Urinary bladder (tissue), 4 donors: ENCODE data around the gene PPP1R2. TPM values are rescaled to one million over a fixed set of nuclear protein-coding genes. Genes with fewer than 3 reads are reported as not detected.
"Not testable (repeated sequence)": the region's sequence is repeated elsewhere in the genome, so short reads cannot be mapped to it uniquely, and the experiment has no call there.

Experiments used
- DNase-seq: peaks from one replicate; pipeline ENCODE4 v3.0.0-alpha.2; 2015; ENCODE audit errors: extremely low spot score
- H3K27ac ChIP-seq: one replicate; pipeline ENCODE4 v1.5.1; 2013; ENCODE audit warnings: low read depth, mild to moderate bottlenecking, moderate library complexity
- H3K36me3 ChIP-seq: one replicate; pipeline ENCODE4 v1.6.1; 2013; ENCODE audit warnings: mild to moderate bottlenecking, moderate library complexity; ENCODE audit not compliant: insufficient read depth
- H3K4me1 ChIP-seq: one replicate; pipeline ENCODE4 v1.6.1; 2013; ENCODE audit warnings: mild to moderate bottlenecking, moderate library complexity; ENCODE audit not compliant: insufficient read depth
- H3K4me3 ChIP-seq: one replicate; pipeline ENCODE4 v1.5.1; 2013; ENCODE audit warnings: low read depth, low read length
- WGBS: extraction: QIAGEN DNeasy Blood & Tissue Kit; methylation state at CpG from one replicate; pipeline ENCODE4 v1.1.7; 2013; 5-methylcytosine and 5-hydroxymethylcytosine counted together
- polyA plus RNA-seq: library from polyadenylated mRNA; stranded (reverse); fragments of 200-250 nt; gene quantifications from one replicate; pipeline ENCODE4 v1.2.3, GENCODE V29; 2013
- total RNA-seq: library from RNA; depleted of rRNA; stranded (reverse); fragments of >200 nt; gene quantifications from one replicate; pipeline ENCODE4 v1.2.3, GENCODE V29; 2014
- donor health status: healthy with polysubstance abuse.
- donor health status: healthy.

PPP1R2 gene
- total and polyA plus RNA-seq, 2 donors, result 47.7 to 104 TPM

DNA sequence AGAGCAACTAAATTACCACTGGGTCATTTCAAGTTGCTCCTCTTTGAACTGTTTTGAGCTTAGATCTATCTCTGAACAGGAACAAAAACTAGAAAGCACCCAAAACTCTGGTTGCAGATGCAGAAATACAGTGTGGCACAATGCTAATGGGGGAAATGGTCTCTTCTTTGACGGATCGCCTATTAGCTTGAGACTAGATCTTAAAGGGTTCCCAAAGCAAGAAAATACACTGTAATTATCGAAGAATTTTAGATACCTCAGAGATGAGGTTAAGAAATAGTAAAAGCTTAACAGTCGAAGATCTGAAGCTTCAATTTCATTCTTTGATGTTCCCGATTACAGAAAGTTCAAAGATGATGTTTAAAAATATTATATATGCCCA, 818 bp downstream of the PPP1R2 start:
- peak overlapping the region; percentile 84 for H3K4me3 ChIP-seq
- no peak overlapping the region for H3K27ac ChIP-seq
- no peaks in the 10 kb centered on the region for H3K36me3 ChIP-seq
- WGBS, result 0% methylated on average over 5 of the region's 5 CpGs
- H3K4me1 ChIP-seq, result no peaks in the 10 kb centered on the region
- no peak for DNase-seq

DNA sequence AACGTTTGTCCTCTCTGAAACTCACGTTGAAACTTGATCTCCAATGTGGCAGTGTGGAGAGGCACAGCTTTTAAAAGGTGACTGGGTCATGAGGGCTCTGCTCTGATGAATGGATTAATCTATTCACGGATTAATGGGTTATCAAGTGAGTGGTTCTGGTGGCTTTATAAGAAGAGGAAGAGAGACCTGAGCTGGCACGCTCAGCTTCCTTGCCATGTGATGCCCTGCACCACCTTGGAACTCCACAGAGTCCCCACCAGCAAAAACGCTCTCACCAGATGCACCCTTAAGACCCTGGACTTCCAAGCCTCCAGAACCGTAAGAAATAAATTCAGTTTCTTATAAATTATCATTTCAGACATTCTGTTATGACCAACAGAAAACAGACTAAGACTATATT, 2.6 kb downstream of the PPP1R2 start:
- no peak overlapping the region for H3K27ac ChIP-seq
- H3K4me1 ChIP-seq, result no peaks in the 10 kb centered on the region
- 57% methylated on average over 6 of the region's 6 CpGs for WGBS
- no peak for DNase-seq
- no peaks in the 10 kb centered on the region for H3K36me3 ChIP-seq
- no peak overlapping the region for H3K4me3 ChIP-seq

DNA sequence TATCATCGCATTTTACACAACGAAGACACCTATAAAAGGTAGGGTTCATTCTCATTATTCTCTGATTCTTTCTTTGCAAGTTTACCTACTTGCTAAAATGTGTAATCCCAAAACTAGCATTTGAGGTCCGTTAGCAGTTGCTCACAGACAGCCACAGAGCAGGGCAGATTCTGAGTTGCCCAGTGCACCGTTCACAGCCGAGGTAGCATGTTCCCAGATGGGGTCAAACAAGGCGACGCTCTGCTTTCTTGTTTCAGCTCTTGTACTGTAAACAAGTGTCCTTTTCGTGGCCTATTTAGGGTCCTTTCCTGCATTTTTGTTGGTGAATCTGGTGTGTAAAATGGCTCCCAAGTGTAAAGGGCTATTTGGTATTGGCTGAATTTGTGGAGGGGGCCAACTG, 3.1 kb downstream of the PPP1R2 start:
- DNase-seq, result no peak
- Histone ChIP-seq H3K27ac (no peak overlapping the region), H3K4me1 (no peaks in the 10 kb centered on the region), H3K4me3 (no peak overlapping the region), H3K36me3 (no peaks in the 10 kb centered on the region)
- WGBS, result 71% methylated on average over 8 of the region's 8 CpGs

DNA sequence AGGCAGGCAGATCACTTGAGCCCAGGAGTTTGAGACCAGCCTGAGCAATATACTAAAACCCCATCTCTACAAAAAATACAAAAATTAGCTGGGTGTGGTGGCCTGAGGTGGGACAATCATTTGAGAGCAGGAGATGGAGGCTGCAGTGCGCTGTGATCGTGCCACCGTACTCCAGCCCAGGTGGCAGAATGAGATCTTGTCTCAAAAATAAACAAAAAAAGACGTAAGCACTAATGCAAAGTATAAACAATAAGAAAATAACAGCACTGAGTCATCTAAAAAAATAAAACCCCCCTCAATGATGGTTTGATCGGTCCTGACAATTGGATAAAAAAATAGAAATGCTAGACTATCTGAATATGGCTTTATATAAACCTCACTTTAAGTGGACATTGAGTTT, 3.6 kb downstream of the PPP1R2 start:
- Histone ChIP-seq H3K36me3 (no peaks in the 10 kb centered on the region), H3K27ac (no peak overlapping the region), H3K4me3 (no peak overlapping the region), H3K4me1 (no peaks in the 10 kb centered on the region)
- WGBS, result 80% methylated on average over 5 of the region's 5 CpGs
- DNase-seq, result no peak

DNA sequence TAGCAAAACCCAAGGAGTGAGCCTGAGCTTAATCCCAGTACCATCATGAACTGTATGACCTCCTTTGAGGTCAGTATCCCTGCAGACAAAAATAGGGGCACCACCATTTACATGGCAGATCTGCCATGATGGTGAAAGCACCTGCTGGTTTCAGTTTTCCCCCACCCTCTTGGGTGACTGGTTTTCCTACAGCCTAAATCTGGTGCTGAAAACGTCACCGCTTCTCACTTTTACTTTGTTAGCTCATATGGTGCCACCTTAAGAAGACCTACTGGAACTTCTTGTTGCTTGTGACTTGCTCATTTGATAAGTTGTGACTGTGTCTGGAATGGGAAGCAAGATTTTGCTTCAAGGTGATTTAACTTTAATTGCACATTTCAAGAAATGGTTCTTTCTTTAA, 5.1 kb downstream of the PPP1R2 start:
- 79% methylated on average over 2 of the region's 2 CpGs for WGBS
- Histone ChIP-seq H3K4me1 (no peaks in the 10 kb centered on the region), H3K4me3 (no peak overlapping the region)

DNA sequence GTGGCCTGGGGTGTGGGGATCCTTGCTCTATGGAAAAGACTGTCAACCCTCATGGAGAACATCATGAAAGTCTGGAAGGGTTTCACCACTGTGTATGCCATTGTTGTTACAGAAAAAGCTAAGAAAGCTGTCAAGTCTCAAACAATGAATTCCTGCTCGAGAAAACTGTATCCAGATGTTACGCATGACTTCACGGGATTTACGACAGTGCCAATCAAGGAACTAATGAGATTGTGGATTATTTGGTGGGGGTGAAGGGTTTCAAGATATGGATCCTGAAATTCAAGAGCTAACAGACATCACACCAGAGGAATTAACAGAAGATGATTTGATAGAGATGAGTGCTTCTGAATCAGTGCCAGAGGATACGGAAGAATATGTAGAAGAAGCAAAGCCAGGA, 7.8 kb downstream of the PPP1R2 start:
- no peaks in the 10 kb centered on the region for H3K36me3 ChIP-seq
- 84% methylated on average over 5 of the region's 5 CpGs for WGBS
- H3K4me3 ChIP-seq, result no peak overlapping the region
- H3K27ac ChIP-seq, result no peak overlapping the region
- H3K4me1 ChIP-seq, result peaks cover 1% of the 10 kb centered on the region
- no peak for DNase-seq

More for the DNA sequence above, 5.1 kb downstream of the PPP1R2 start:
- Histone ChIP-seq H3K27ac (no peak overlapping the region), H3K36me3 (no peaks in the 10 kb centered on the region)
- no peak for DNase-seq

DNA sequence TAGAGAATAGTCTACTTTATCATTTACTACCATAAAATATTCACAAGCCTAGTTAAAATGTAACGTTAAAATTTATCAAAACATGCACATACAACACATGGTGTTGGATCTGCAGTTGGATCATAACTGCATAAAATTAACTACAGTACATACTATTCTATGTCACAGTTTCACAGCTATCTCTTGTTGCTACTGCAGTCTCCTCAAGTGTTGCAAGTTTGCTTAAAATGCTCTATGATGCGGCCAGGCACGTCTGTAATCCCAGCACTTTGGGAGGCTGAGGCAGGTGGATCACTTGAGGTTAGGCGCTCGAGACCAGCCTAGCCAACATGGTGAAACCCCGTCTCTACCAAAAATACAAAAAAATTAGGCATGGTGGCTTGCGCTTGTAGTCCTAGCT, 10.3 kb downstream of the PPP1R2 start:
- Histone ChIP-seq H3K36me3 (no peaks in the 10 kb centered on the region), H3K27ac (no peak overlapping the region), H3K4me3 (no peak overlapping the region), H3K4me1 (peaks cover 1% of the 10 kb centered on the region)
- no peak for DNase-seq
- 83% methylated on average over 7 of the region's 7 CpGs for WGBS

DNA sequence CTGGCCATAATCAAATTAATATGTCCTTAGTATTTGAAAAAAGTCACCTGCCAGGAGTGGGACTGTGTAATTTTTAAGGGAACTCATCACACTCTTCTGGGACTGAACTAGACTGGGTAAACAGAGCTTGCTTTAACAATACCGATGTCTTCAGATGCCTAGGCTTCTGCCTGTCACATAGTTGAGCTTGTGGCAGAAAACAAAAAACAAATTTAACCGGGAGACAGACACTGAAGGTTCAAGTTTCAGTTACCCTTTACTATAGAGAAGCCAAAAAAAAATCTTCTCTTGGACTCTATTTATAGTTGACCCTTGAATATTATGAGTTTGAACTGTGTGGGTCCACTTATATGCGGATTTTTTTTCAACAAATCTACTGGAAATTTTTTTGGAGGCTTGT, 10.8 kb downstream of the PPP1R2 start:
- H3K36me3 ChIP-seq, result no peaks in the 10 kb centered on the region
- no peak for DNase-seq
- peaks cover 1% of the 10 kb centered on the region for H3K4me1 ChIP-seq
- no peak overlapping the region for H3K27ac ChIP-seq
- 57% methylated on average over 3 of the region's 3 CpGs for WGBS
- no peak overlapping the region for H3K4me3 ChIP-seq

DNA sequence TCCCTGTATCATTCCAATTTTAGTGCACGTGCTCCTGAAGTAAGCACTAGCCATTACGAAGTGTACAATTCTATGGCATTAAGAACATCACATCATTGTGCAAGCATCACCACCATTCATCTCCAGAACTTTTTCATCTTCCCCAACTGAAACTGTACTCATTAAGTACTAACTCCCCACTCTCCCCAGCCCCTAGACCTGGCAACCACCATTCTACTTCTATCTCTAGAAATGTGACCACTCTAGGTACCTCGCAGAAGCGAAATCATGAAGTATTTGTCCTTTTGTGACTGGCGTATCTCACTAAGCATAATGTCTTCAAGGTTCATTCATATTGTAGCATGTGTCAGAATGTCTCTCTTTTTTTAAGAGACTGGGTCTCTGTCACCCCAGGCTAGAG, 11.4 kb downstream of the PPP1R2 start:
- no peak for DNase-seq
- H3K4me1 ChIP-seq, result peaks cover 1% of the 10 kb centered on the region
- WGBS, result 86% methylated on average over 5 of the region's 5 CpGs
- no peak overlapping the region for H3K4me3 ChIP-seq
- H3K27ac ChIP-seq, result no peak overlapping the region
- H3K36me3 ChIP-seq, result no peaks in the 10 kb centered on the region

DNA sequence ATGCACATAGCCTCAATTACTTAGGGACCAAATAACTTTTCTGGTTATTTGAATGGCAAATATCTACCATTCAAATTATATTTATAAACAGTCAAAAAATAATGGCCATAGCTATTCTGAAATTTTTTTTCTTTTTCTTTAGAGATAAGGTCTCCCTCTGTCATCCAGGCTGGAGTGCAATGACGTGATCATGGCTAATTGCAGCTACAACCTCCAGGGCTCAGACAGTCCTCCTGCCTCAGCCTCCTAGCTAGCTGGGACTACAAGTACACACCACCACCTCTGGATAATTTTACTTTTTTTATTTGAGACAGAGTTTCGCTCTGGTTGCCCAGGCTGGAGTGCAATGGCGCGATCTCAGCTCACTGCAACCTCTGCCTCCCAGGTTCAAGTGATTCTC, 16.6 kb downstream of the PPP1R2 start:
- DNase-seq, result no peak
- no peak overlapping the region for H3K27ac ChIP-seq
- WGBS, result 97% methylated on average over 4 of the region's 4 CpGs
- no peaks in the 10 kb centered on the region for H3K36me3 ChIP-seq
- no peak overlapping the region for H3K4me3 ChIP-seq
- peaks cover 1% of the 10 kb centered on the region for H3K4me1 ChIP-seq

DNA sequence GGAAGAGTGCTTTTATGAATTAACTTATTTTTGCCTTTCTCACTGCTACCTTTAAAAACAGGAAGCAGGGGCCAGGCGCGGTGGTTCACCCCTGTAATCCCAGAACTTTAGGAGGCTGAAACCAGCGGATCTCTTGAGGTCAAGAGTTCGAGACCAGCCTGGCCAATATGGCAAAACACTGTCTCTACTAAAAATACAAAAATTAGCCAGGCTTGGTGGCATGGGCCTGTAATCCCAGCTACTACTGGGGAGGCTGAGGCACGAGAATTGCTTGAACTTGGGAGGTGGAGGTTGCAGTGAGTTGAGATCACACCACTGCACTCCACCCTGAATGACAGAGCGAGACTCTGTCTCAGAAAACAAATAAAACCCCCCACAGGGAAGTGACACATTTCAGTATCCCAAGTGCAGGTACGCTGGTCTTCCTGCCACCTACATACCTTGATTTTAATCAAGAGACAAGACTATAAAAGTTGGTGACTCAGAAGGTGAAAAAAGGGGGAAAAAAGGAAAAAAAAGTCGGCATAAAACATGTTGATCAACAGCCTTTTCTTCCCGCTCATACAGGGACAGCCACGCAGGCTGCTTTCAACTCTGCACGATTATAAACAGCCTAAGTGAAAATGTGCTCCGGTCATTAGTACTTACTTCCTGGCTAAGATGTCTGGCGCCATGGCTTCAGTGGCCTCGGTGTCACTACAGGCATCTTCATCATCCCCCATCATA, 18.8 kb downstream of the PPP1R2 start:
- Histone ChIP-seq H3K36me3 (no peaks in the 10 kb centered on the region), H3K4me1 (no peaks in the 10 kb centered on the region), H3K27ac (no peak overlapping the region), H3K4me3 (no peak overlapping the region)
- DNase-seq, result no peak
- 78% methylated on average over 14 of the region's 14 CpGs for WGBS

DNA sequence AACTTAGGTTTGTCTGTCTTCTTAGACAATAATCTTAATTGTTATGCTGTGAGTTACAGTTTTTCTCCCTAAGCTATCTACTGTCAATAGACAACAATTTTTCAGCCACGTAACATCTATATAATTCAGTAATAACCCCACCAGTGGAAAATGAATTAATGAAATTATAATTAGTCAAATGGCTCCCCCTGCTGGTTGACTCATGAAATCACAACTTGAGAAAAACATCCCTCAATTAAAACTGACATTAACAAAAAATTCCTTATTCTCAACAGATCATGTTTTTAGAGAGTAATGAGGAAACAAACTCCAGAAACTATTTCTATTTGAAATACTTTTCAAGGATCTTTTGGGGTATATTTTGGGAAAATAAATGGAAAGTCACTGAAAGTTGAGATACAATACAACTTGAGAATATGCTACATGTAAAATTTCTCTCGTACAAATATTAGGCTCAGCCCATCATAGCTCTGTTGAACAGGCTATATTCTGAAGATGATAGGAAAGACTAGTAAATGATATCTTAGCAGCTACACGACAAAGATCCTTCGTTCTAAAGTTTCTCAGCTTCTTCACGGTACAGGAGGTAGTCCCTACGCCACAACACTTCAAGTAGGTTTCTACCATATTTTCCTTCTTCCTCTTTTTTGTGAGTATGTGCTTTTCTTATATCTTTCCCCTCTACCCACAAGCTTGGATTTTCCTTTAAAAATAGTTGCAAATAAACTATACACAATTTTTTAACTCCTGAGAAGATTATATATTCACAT, 20.7 kb downstream of the PPP1R2 start:
- no peaks in the 10 kb centered on the region for H3K36me3 ChIP-seq
- no peaks in the 10 kb centered on the region for H3K4me1 ChIP-seq
- no peak for DNase-seq
- 61% methylated on average over 6 of the region's 6 CpGs for WGBS
- no peak overlapping the region for H3K27ac ChIP-seq
- H3K4me3 ChIP-seq, result no peak overlapping the region

DNA sequence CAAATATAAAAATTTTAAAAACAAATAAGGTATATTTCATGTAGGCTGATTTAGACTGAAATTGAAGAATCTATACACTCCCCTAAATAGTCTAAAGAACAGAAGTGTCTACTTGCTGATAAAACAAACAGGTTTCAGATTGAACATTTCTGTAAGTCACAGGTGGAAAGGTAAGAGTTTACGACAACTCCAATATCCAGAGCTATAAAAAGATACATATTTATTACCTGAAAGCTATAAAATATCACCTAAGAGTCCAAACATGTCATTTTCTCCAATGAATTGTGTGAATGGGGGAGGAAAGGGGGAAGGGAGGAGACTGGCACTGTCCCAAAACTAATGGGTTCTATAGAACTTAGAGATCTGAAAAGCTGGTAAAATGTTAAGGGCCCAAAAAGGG, 26.1 kb downstream of the PPP1R2 start:
- 94% methylated on average over 1 of the region's 1 CpG for whole genome bisulfite sequencing
- Histone ChIP-seq H3K36me3 (peaks cover 3% of the 10 kb centered on the region), H3K27ac (no peak overlapping the region), H3K4me3 (no peak overlapping the region), H3K4me1 (no peaks in the 10 kb centered on the region)
- DNase-seq, result no peak

DNA sequence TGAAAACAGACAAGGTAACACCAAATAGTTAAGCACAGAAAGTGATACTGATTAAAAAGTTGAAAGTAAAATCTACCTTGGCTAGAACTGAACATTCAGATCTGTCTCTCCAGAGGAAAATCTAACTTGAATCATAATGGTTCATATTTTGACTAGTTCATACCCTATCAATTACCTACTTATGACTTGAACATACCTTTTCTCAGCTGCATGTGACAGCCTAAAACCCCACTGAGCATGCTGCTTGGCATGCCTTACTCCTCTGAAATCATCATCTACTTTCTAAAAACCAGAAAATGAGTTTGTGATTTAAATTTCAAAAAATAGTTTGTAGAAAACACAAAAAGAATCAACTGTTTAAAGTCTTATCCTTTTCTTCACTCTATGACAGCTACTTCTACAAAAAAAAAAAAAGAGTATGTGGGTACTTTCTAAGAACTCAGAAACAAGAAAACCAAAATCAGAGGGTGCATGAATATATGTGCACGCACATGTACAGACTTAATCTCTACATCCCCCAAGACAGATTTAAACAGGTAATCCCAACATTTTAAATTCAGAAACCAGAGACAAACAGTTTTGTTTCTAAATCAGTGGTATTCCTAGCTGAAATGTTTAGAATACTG, 28.4 kb downstream of the PPP1R2 start:
- not testable (repeated sequence) for DNase-seq, H3K27ac ChIP-seq, H3K36me3 ChIP-seq, H3K4me1 ChIP-seq, H3K4me3 ChIP-seq
- WGBS, result 94% methylated on average over 1 of the region's 1 CpG
